AG09319 (cell line): ENCODE data around the gene NPRL2.

Experiments used
- DNase-seq: peaks from one replicate; pipeline ENCODE4 v3.0.0-alpha.2; 2010; ENCODE audit warnings: low read depth; ENCODE audit errors: extremely low read depth
- TF ChIP-seq, protein P1 (sequence below): IDR thresholded peaks from 2 replicates; pipeline ENCODE4 v1.5.1; 2011; ENCODE audit warnings: low read depth, mild to moderate bottlenecking, inconsistent platforms, low read length, moderate library complexity

The NPRL2 gene

DNA sequence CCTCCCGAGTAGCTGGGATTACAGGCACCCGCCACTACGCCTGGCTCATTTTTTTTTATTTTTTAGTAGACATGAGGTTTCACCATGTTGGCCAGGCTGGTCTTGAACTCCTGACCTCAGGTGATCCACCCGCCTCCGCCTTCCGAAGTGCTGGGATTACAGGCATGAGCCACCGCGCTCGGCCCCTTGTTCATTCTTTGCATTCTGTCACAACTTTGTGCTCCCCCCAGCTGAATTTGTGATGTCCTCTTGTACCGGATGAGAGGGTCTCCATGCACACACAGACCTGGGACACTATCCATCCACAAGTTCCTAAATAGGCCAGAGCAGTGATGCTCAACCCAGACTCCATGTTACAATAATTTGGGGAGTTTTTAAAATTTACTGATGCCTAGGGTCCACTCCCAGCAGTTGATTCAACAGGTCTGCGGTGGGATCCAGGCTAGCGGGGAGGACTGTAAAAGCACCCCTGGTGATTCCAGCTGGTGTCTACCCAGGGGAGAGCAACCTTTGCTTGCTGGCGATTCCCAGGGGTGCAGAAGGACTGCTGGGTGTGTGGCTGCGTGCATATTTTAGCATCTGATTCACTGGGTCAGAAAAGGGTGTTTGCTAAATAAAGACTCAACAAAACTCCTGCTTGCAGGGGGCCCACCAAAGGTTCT lies 11.0 kb downstream of the NPRL2 start:
- no peak for DNase-seq
- TF ChIP-seq, protein P1, sequence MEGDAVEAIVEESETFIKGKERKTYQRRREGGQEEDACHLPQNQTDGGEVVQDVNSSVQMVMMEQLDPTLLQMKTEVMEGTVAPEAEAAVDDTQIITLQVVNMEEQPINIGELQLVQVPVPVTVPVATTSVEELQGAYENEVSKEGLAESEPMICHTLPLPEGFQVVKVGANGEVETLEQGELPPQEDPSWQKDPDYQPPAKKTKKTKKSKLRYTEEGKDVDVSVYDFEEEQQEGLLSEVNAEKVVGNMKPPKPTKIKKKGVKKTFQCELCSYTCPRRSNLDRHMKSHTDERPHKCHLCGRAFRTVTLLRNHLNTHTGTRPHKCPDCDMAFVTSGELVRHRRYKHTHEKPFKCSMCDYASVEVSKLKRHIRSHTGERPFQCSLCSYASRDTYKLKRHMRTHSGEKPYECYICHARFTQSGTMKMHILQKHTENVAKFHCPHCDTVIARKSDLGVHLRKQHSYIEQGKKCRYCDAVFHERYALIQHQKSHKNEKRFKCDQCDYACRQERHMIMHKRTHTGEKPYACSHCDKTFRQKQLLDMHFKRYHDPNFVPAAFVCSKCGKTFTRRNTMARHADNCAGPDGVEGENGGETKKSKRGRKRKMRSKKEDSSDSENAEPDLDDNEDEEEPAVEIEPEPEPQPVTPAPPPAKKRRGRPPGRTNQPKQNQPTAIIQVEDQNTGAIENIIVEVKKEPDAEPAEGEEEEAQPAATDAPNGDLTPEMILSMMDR, result no peak

DNA sequence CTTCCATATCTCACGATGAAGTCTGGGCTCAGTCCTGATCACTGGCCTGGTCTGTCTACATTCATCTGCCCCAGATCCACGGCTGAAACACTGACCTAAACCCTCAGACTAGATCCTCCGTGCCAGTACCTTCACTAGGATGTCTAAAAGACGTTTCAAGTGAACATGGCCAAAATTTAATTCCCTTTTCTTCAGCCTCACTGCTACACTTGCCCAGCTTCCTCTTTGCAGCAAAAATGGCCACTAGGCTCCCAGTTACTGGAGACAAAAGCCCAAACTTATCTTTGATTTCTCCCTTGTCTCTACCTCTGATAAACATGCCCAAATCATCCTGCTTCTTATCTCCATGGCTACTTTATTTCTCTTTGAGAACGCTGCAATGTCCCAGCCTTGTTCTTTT lies 11.6 kb downstream of the NPRL2 start:
- TF ChIP-seq, protein P1, result no peak
- DNase-seq, result no peak

DNA sequence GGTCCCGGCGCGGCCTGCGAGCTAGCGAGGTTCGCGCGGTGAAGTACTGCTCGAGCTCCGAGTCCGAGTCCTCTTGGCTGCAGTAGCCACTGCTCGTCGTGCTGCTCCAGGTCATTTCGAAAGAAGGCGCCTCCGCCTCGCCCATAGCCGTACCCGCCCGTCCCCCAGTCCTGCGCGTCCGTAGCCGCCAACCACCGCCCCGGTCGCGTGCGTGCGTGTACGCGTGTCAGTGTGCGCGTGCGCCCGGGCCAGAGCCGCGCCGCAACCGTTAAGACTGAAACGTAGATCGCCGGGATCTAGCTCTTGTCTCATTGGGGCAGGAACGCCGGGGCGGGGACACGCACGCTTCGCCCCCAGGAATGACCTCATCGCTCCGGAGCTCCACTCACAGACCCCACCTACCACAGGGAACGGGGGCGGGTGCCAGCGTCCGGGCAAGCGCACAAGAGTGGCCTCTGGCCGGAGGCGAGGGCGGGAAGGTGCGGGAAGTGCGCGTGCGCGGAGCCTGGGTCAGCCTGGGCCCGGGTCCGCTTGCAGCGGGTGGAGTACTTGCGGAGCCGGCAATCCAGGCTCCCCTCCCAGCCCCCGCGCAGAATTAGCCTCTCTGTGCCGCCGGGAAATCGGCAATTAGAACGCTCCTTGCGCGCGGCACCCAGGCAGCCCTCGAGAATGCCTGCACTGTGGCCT lies 13.3 kb downstream of the NPRL2 start:
- TF ChIP-seq, protein P1, result no peak
- peak; percentile 99 for DNase-seq

DNA sequence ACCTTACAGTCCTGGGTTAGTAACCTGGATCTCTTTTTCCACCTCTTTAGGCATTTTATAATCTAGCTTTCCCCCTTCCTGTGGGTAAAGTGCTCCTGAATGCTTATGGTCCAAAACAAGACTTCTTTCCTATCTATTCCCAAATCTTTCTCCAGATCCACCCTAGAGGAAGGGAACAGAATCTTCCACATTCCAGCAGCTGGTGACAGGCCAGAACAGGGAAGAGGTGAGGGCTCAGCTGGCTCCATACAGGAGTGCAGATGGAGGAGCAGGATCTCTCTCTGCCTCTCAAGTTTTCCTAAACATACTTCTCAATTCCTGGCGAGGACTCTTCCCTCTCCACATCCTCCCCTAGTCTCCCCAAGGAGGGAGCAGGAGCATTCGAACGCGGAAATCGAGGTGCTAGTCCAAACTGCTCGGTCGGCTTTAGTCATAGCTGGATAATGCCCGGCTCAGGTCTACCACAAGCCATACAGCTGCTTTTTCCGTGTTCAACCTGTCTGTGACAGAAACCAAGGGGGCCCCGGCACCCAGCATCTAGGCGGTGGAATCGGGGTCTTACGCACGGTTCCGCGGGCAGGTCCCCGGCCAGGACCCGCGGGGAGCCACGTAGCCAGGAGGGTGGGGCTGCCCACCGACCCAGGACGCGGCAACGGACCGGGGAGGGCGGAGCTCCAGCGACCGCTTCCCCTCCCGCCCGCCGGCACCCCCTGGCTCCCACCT lies 14.0 kb downstream of the NPRL2 start:
- no peak for DNase-seq
- TF ChIP-seq, protein P1, result no peak

DNA sequence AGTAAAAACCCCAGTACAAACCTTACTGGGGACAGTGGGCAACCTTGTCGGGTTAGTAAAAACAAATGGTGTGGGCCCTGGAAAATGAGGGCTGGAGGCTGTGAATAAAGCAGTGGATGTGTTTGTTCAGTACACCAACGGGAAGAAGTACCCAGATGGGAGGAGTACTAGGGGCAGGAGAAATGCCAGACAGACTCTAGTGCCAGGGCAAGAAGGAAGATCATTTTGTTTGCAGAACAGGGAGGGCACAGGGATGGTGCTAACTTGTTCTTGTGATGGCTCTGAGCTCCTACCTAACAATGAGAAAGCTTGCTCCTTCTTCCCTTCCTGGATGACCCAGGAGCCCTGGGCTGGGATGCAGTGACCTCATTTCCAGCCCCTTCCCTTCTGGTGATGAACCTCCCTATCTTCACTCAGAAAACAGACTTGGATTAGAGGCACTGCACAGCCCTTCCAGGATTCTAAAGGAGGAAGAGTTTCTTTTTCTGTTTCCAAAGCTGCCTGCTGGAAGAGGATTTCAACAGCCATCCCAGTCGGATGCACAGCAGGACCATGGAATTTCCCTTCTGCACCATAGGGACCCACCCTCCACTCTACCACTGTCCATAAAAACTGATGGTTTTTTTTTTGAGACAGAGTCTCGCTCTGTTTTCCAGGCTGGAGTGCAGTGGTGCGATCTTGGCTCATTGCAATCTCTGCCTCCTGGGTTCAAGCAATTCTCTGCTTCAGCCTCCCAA lies 16.1 kb downstream of the NPRL2 start:
- DNase-seq, result no peak
- TF ChIP-seq, protein P1, result no peak

DNA sequence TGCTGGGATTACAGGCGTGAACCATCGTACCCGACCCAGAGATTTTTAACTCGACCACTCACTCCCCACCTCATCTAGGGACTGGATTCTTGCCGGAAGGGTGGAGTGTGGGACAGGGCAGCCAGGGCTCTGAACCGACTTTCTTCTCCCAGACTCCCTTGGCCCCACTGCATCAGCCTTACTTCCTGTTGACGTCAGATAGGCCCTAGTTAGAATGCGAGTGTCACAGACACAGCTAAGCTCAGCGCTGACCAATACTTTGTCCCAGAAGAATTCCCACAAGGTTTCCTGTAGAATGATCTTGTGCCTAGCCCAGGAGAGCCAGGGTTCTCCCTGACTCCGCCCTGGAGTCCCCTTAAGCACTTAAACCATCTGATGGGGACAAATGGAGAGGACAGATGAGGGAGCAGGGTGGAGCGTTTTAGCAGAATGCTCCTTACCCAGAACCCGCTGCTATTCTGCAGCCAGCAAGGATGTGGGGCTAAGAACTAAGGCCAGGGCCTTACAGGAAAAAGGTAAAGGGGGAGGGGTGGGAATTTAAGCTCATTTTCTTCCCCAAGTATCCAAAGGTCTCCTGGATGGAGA lies 16.7 kb downstream of the NPRL2 start:
- TF ChIP-seq, protein P1, result no peak
- no peak for DNase-seq
